SK-N-SH (cell line): ENCODE measurements around the gene OTOP2. TPM values are rescaled to one million over a fixed set of nuclear protein-coding genes. Genes with fewer than 3 reads are reported as not detected.

Experiments used
- CTCF ChIA-PET: fragments of 300-600, 350-600 bp; formaldehyde crosslinking; extraction: SDS; loops from one replicate; lab custom pipeline; 2021; lab: Yijun Ruan, JAX
- POLR2A ChIA-PET: fragments of 350-600 bp; sonication (Branson Sonifier 250); formaldehyde crosslinking; extraction: SDS; loops from one replicate; lab custom pipeline; 2020; ENCODE audit warnings: antibody characterized with exemption, inconsistent platforms; lab: Yijun Ruan, JAX
- DNase-seq: peaks from one replicate; pipeline ENCODE4 v3.0.0; 2012
- H2AFZ ChIP-seq: fragments of 200-600 bp; sonication (generic); 2 replicates; pipeline ENCODE4 v1.8.1; 2016; ENCODE audit warnings: antibody characterized with exemption, mild to moderate bottlenecking, low read depth
- H3F3A ChIP-seq: fragments of 200-600 bp; sonication (generic); replicated peaks from 2 replicates; pipeline ENCODE3; 2016; ENCODE audit warnings: antibody characterized with exemption, mild to moderate bottlenecking; ENCODE audit not compliant: insufficient read depth
- H3K27ac ChIP-seq, 2 experiments: fragments of 200-500 bp in 1 of 2; fragments of 200-600 bp in 1 of 2; sonication (Bioruptor generic) in 1 of 2; sonication (generic), shearing (Covaris generic) in 1 of 2; 2 replicates each; pipeline versions ENCODE4 v1.5.1 to v1.6.1; 2014 to 2016; ENCODE audit warnings: low read depth in 2 of 2, inconsistent platforms in 1 of 2, low read length in 1 of 2, mild to moderate bottlenecking in 1 of 2, mixed read lengths in 1 of 2
- H3K27me3 ChIP-seq: fragments of 200-600 bp; sonication (generic), shearing (Covaris generic); 2 replicates; pipeline ENCODE4 v1.6.1; 2016; ENCODE audit warnings: mixed run types; ENCODE audit not compliant: insufficient read depth
- H3K36me3 ChIP-seq, 2 experiments: fragments of 200-500 bp in 1 of 2; fragments of 200-600 bp in 1 of 2; sonication (Bioruptor generic) in 1 of 2; sonication (generic) in 1 of 2; replicated peaks in 1 of 2; 2 replicates each; pipeline versions ENCODE3 to v1.5.1; 2014 to 2016; ENCODE audit warnings: low read length in 1 of 2, mild to moderate bottlenecking in 1 of 2; ENCODE audit not compliant: insufficient read depth in 2 of 2, control insufficient read depth in 1 of 2
- H3K4me1 ChIP-seq, 2 experiments: fragments of 200-500 bp in 1 of 2; fragments of 200-600 bp in 1 of 2; sonication (Bioruptor generic) in 1 of 2; sonication (generic), shearing (Covaris generic) in 1 of 2; 2 replicates each; pipeline versions ENCODE4 v1.5.1 to v1.6.1; 2014 to 2016; ENCODE audit warnings: low read depth in 1 of 2, low read length in 1 of 2, mixed run types in 1 of 2; ENCODE audit not compliant: insufficient read depth in 2 of 2, control insufficient read depth in 1 of 2
- H3K4me2 ChIP-seq: fragments of 200-600 bp; sonication (generic), shearing (Covaris generic); 2 replicates; pipeline ENCODE4 v1.6.1; 2017; ENCODE audit warnings: mixed run types
- H3K4me3 ChIP-seq, 2 experiments: fragments of 200-500 bp in 1 of 2; fragments of 200-600 bp in 1 of 2; sonication (Bioruptor generic) in 1 of 2; sonication (generic), shearing (Covaris generic) in 1 of 2; 2 replicates each; pipeline versions ENCODE4 v1.5.1 to v1.8.1; 2014 to 2016; ENCODE audit warnings: low read depth in 2 of 2, inconsistent platforms in 1 of 2, low read length in 1 of 2, mild to moderate bottlenecking in 1 of 2, mixed read lengths in 1 of 2, moderate library complexity in 1 of 2
- H3K79me2 ChIP-seq: fragments of 200-600 bp; sonication (generic); 2 replicates; pipeline ENCODE4 v1.8.1; 2017; ENCODE audit warnings: mild to moderate bottlenecking; ENCODE audit not compliant: insufficient read depth
- H3K9ac ChIP-seq: fragments of 200-600 bp; sonication (generic); 2 replicates; pipeline ENCODE4 v1.6.1; 2017; ENCODE audit warnings: mixed run types
- H3K9me2 ChIP-seq: fragments of 200-600 bp; sonication (generic); 2 replicates; pipeline ENCODE4 v1.6.1; 2017; ENCODE audit warnings: mixed run types
- H3K9me3 ChIP-seq: fragments of 200-600 bp; sonication (generic); 2 replicates; pipeline ENCODE4 v1.6.1; 2017; ENCODE audit warnings: mixed run types, mild to moderate bottlenecking, moderate library complexity
- H4K20me1 ChIP-seq: fragments of 200-600 bp; sonication (generic); 2 replicates; pipeline ENCODE4 v1.6.1; 2017; ENCODE audit warnings: mild to moderate bottlenecking, mixed run types; ENCODE audit not compliant: insufficient read depth
- CHD2 ChIP-seq: fragments of 150-350 bp; IDR thresholded peaks from 2 replicates; pipeline ENCODE4 v1.6.1; 2018; ENCODE audit warnings: low read length; ENCODE audit not compliant: partially characterized antibody
- ELF1 ChIP-seq: IDR thresholded peaks from 2 replicates; pipeline ENCODE4 v1.4.0; 2012
- FOSL2 ChIP-seq: IDR thresholded peaks from 2 replicates; pipeline ENCODE4 v1.4.0; 2012; ENCODE audit warnings: low read depth, mild to moderate bottlenecking, moderate library complexity, borderline replicate concordance
- GABPA ChIP-seq: IDR thresholded peaks from 2 replicates; pipeline ENCODE4 v1.4.0; 2012; ENCODE audit warnings: low read depth, mild to moderate bottlenecking
- GATA2 ChIP-seq: sonication (generic); formaldehyde crosslinking; IDR thresholded peaks from 2 replicates; pipeline ENCODE4 v1.5.0; 2020; ENCODE audit warnings: mild to moderate bottlenecking, missing genetic modification reagents
- JUND ChIP-seq: IDR thresholded peaks from 2 replicates; pipeline ENCODE4 v1.4.0; 2012
- MXI1 ChIP-seq: IDR thresholded peaks from 2 replicates; pipeline ENCODE4 v1.6.1; 2012; ENCODE audit warnings: mild to moderate bottlenecking, low read depth, low read length, improper control_type of control experiment
- NFIC ChIP-seq: IDR thresholded peaks from 2 replicates; pipeline ENCODE4 v1.4.0; 2012; ENCODE audit warnings: borderline replicate concordance
- NRF1 ChIP-seq: IDR thresholded peaks from 2 replicates; pipeline ENCODE4 v1.6.1; 2012; ENCODE audit warnings: low read depth, mild to moderate bottlenecking, low read length
- POLR2AphosphoS5 ChIP-seq: IDR thresholded peaks from 2 replicates; pipeline ENCODE4 v1.6.1; 2012; ENCODE audit warnings: low read depth, low read length
- RCOR1 ChIP-seq: fragments of 150-350 bp; IDR thresholded peaks from 2 replicates; pipeline ENCODE4 v1.6.1; 2017; ENCODE audit warnings: antibody characterized with exemption, low read length
- RFX5 ChIP-seq: IDR thresholded peaks from 2 replicates; pipeline ENCODE4 v1.6.1; 2012; ENCODE audit warnings: mild to moderate bottlenecking, improper control_type of control experiment, low read length
- SIN3A ChIP-seq: IDR thresholded peaks from 2 replicates; pipeline ENCODE4 v1.6.1; 2012; ENCODE audit warnings: low read depth, mild to moderate bottlenecking, low read length, moderate library complexity, borderline replicate concordance
- SMC3 ChIP-seq: IDR thresholded peaks from 2 replicates; pipeline ENCODE4 v1.6.1; 2012; ENCODE audit warnings: low read depth, low read length, improper control_type of control experiment
- TAF1 ChIP-seq: IDR thresholded peaks from 2 replicates; pipeline ENCODE4 v1.6.1; 2012; ENCODE audit warnings: low read depth, mild to moderate bottlenecking, low read length, moderate library complexity, borderline replicate concordance
- USF2 ChIP-seq: fragments of 150-350 bp; IDR thresholded peaks from 2 replicates; pipeline ENCODE4 v1.6.1; 2017; ENCODE audit warnings: antibody characterized with exemption, low read length, low read depth, borderline replicate concordance
- WGBS: methylation state at CpG from one replicate; pipeline ENCODE4 v1.1.6; 2017; ENCODE audit warnings: low lambda C conversion rate; 5-methylcytosine and 5-hydroxymethylcytosine counted together
- polyA plus RNA-seq, 3 experiments: library from polyadenylated mRNA; depleted of rRNA; stranded (reverse); fragments of >200 nt; gene quantifications; 2 replicates each; pipeline ENCODE4 v1.2.3, GENCODE V29; 2012
- TF ChIP-seq, protein P1 (sequence below): fragments of 150-350 bp; IDR thresholded peaks from 2 replicates; pipeline ENCODE4 v1.6.1; 2016; ENCODE audit warnings: mild to moderate bottlenecking, low read depth, low read length
- TF ChIP-seq, protein P2 (sequence below): IDR thresholded peaks from 2 replicates; pipeline ENCODE4 v1.4.0; 2012; ENCODE audit warnings: low read depth
- TF ChIP-seq, protein P3 (sequence below): IDR thresholded peaks from 2 replicates; pipeline ENCODE4; 2012

OTOP2 gene
- polyA plus RNA-seq, 1 of the 3 experiments (the other 2 are of a cell fraction), result not detected

GRCh38 chr17:74903671-74904070 lies 20.4 kb upstream of the OTOP2 start:
- Histone ChIP-seq H2AFZ (no peak overlapping the region), H3K36me3 (no peaks in the 10 kb centered on the region), H3K9me3 (no peaks in the 10 kb centered on the region), H3K27me3 (peaks cover 15% of the 10 kb centered on the region; the same call in 1 of the 2 replicates), H3K9ac (no peak overlapping the region), H3K79me2 (no peaks in the 10 kb centered on the region), H3K4me2 (no peak overlapping the region), H4K20me1 (no peaks in the 10 kb centered on the region), H3K9me2 (no peaks in the 10 kb centered on the region), H3F3A (no peaks in the 10 kb centered on the region), H3K4me1 (no peaks in the 10 kb centered on the region), H3K4me3 (no peak overlapping the region), H3K27ac (no peak overlapping the region)
- DNase-seq, result no peak
- no peak for TF ChIP-seq FOSL2
- no peak for TF ChIP-seq ELF1
- TF ChIP-seq, protein P1, sequence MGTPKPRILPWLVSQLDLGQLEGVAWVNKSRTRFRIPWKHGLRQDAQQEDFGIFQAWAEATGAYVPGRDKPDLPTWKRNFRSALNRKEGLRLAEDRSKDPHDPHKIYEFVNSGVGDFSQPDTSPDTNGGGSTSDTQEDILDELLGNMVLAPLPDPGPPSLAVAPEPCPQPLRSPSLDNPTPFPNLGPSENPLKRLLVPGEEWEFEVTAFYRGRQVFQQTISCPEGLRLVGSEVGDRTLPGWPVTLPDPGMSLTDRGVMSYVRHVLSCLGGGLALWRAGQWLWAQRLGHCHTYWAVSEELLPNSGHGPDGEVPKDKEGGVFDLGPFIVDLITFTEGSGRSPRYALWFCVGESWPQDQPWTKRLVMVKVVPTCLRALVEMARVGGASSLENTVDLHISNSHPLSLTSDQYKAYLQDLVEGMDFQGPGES, result no peak
- no peak for TF ChIP-seq NFIC
- TF ChIP-seq GABPA, result no peak
- TF ChIP-seq, protein P2, sequence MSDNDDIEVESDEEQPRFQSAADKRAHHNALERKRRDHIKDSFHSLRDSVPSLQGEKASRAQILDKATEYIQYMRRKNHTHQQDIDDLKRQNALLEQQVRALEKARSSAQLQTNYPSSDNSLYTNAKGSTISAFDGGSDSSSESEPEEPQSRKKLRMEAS, result no peak
- TF ChIP-seq CHD2, result no peak
- TF ChIP-seq TAF1, result no peak
- no peak for TF ChIP-seq MXI1
- TF ChIP-seq RCOR1, result no peak
- no peak for TF ChIP-seq POLR2AphosphoS5
- TF ChIP-seq SIN3A, result no peak
- no peak for TF ChIP-seq NRF1
- no peak for TF ChIP-seq JUND
- TF ChIP-seq GATA2 (CRISPR knock-in tag), result no peak
- TF ChIP-seq RFX5, result no peak
- TF ChIP-seq, protein P3, sequence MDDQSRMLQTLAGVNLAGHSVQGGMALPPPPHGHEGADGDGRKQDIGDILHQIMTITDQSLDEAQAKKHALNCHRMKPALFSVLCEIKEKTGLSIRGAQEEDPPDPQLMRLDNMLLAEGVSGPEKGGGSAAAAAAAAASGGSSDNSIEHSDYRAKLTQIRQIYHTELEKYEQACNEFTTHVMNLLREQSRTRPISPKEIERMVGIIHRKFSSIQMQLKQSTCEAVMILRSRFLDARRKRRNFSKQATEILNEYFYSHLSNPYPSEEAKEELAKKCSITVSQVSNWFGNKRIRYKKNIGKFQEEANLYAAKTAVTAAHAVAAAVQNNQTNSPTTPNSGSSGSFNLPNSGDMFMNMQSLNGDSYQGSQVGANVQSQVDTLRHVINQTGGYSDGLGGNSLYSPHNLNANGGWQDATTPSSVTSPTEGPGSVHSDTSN, result no peak
- no peak for TF ChIP-seq USF2
- TF ChIP-seq SMC3, result no peak
- ChIA-PET POLR2A (interaction anchor here (0.7 kb wide), 1 partner anchor 23 kb away, joined by 3 read pairs; no protein-coding TSS in a partner anchor), CTCF (interaction anchor here (1.5 to 2.0 kb wide), 3 partner anchors 16 to 41 kb away, joined by 5 to 9 read pairs (median 6); partner anchors contain the start of gene USH1G)
- 41% methylated on average over 5 of the region's 6 CpGs for WGBS
